HEK293 (cell line): ENCODE data around the gene RABAC1.

Experiments used
- CTCF ChIA-PET: fragments of 350-600 bp; formaldehyde crosslinking; extraction: SDS; loops from one replicate; lab custom pipeline; 2021; ENCODE audit warnings: antibody characterized with exemption; lab: Yijun Ruan, JAX
- POLR2A ChIA-PET: fragments of 300-600 bp; formaldehyde crosslinking; extraction: SDS; loops from one replicate; lab custom pipeline; 2020; ENCODE audit warnings: antibody characterized with exemption, inconsistent platforms; lab: Yijun Ruan, JAX
- H3K27ac ChIP-seq: fragments of 200-500 bp; sonication (Bioruptor generic); 2 replicates; pipeline ENCODE4 v1.5.1; 2014; ENCODE audit warnings: low read depth, low read length, control low read depth, inconsistent platforms; ENCODE audit errors: extremely low read depth
- H3K36me3 ChIP-seq, 2 experiments: fragments of 200-500 bp in 1 of 2; sonication (Bioruptor generic) in 1 of 2; 1 replicate in 1 of 2; 2 replicates in 1 of 2; pipeline ENCODE4 v1.5.1; 2014 to 2017; ENCODE audit warnings: inconsistent platforms in 2 of 2, low read length in 2 of 2; ENCODE audit not compliant: control insufficient read depth in 2 of 2, insufficient read depth in 1 of 2
- H3K4me1 ChIP-seq: fragments of 200-500 bp; sonication (Bioruptor generic); 2 replicates; pipeline ENCODE4 v1.5.1; 2014; ENCODE audit warnings: mild to moderate bottlenecking, low read length, inconsistent platforms; ENCODE audit not compliant: control insufficient read depth, insufficient read depth
- H3K4me3 ChIP-seq: 2 replicates; pipeline ENCODE4 v1.5.1; 2011; ENCODE audit warnings: low read depth, mild to moderate bottlenecking, control low read depth, low read length, moderate library complexity
- H3K9me3 ChIP-seq: fragments of 200-500 bp; sonication (Bioruptor generic); 2 replicates; pipeline ENCODE4 v1.5.1; 2014; ENCODE audit warnings: low read depth, low read length, inconsistent platforms; ENCODE audit not compliant: control insufficient read depth, insufficient read depth
- BCL11B ChIP-seq: fragments of 450-650 bp; formaldehyde crosslinking; IDR thresholded peaks from 2 replicates; pipeline ENCODE4 v1.5.1; 2016; ENCODE audit warnings: low read depth, missing biosample characterization, missing genetic modification characterization
- EGR2 ChIP-seq: fragments of 450-650 bp; formaldehyde crosslinking; IDR thresholded peaks from 2 replicates; pipeline ENCODE4 v1.5.1; 2016; ENCODE audit warnings: low read depth, missing biosample characterization, missing genetic modification characterization
- GLIS1 ChIP-seq: fragments of 450-650 bp; formaldehyde crosslinking; IDR thresholded peaks from 2 replicates; pipeline ENCODE4 v1.5.1; 2016; ENCODE audit warnings: missing biosample characterization, missing genetic modification characterization
- GLIS2 ChIP-seq: fragments of 450-650 bp; formaldehyde crosslinking; IDR thresholded peaks from 2 replicates; pipeline ENCODE4 v1.5.1; 2016; ENCODE audit warnings: missing biosample characterization, missing genetic modification characterization
- HOXD13 ChIP-seq: sonication (generic); formaldehyde crosslinking; IDR thresholded peaks from 2 replicates; pipeline ENCODE4 v1.8.0; 2022; ENCODE audit warnings: missing genetic modification reagents, borderline replicate concordance
- YY1 ChIP-seq: fragments of 450-650 bp; formaldehyde crosslinking; IDR thresholded peaks from 2 replicates; pipeline ENCODE4 v1.5.1; 2018; ENCODE audit warnings: missing biosample characterization, missing genetic modification characterization
- ZBTB17 ChIP-seq: fragments of 450-650 bp; formaldehyde crosslinking; IDR thresholded peaks from 2 replicates; pipeline ENCODE4 v1.5.1; 2016; ENCODE audit warnings: missing biosample characterization, missing genetic modification characterization
- ZBTB20 ChIP-seq: fragments of 450-650 bp; formaldehyde crosslinking; IDR thresholded peaks from 2 replicates; pipeline ENCODE4 v1.5.1; 2016; ENCODE audit warnings: missing biosample characterization, missing genetic modification characterization
- ZNF114 ChIP-seq: fragments of 450-650 bp; formaldehyde crosslinking; IDR thresholded peaks from 2 replicates; pipeline ENCODE4 v1.5.0; 2017; ENCODE audit warnings: missing biosample characterization, missing genetic modification characterization
- ZNF366 ChIP-seq: fragments of 450-650 bp; formaldehyde crosslinking; conservative IDR thresholded peaks from 2 replicates; pipeline ENCODE4 v1.5.1; 2016; ENCODE audit warnings: missing biosample characterization, missing genetic modification characterization
- ZNF426 ChIP-seq: fragments of 450-650 bp; formaldehyde crosslinking; IDR thresholded peaks from 2 replicates; pipeline ENCODE4 v1.5.1; 2017; ENCODE audit warnings: missing biosample characterization, missing genetic modification characterization, mild to moderate bottlenecking, inconsistent platforms, moderate library complexity
- ZNF629 ChIP-seq: fragments of 450-650 bp; formaldehyde crosslinking; IDR thresholded peaks from 2 replicates; pipeline ENCODE4 v1.5.1; 2017; ENCODE audit warnings: missing biosample characterization, missing genetic modification characterization
- ZNF701 ChIP-seq: fragments of 450-650 bp; formaldehyde crosslinking; IDR thresholded peaks from 2 replicates; pipeline ENCODE4 v1.5.1; 2016; ENCODE audit warnings: missing biosample characterization, missing genetic modification characterization
- ZNF768 ChIP-seq: fragments of 450-650 bp; formaldehyde crosslinking; IDR thresholded peaks from 2 replicates; pipeline ENCODE4 v1.5.1; 2018; ENCODE audit warnings: missing biosample characterization, mild to moderate bottlenecking, missing genetic modification characterization
- ZNF785 ChIP-seq: fragments of 450-650 bp; formaldehyde crosslinking; IDR thresholded peaks from 2 replicates; pipeline ENCODE4 v1.5.1; 2016; ENCODE audit warnings: missing biosample characterization, missing genetic modification characterization
- ZNF830 ChIP-seq: fragments of 450-650 bp; IDR thresholded peaks from 2 replicates; pipeline ENCODE4 v1.5.0; 2018; ENCODE audit warnings: missing biosample characterization, missing genetic modification characterization, low read depth, mild to moderate bottlenecking, moderate library complexity
- TF ChIP-seq, protein P1 (sequence below): fragments of 450-650 bp; formaldehyde crosslinking; IDR thresholded peaks from 2 replicates; pipeline ENCODE4 v1.5.1; 2016; ENCODE audit warnings: missing biosample characterization, missing genetic modification characterization
- TF ChIP-seq, protein P2 (sequence below): fragments of 450-650 bp; formaldehyde crosslinking; IDR thresholded peaks from 2 replicates; pipeline ENCODE4 v1.5.1; 2016; ENCODE audit warnings: missing biosample characterization, missing genetic modification characterization
- TF ChIP-seq, protein P3 (sequence below): fragments of 450-650 bp; formaldehyde crosslinking; IDR thresholded peaks from 2 replicates; pipeline ENCODE4 v1.5.1; 2017; ENCODE audit warnings: missing biosample characterization, missing genetic modification characterization

The RABAC1 gene

DNA sequence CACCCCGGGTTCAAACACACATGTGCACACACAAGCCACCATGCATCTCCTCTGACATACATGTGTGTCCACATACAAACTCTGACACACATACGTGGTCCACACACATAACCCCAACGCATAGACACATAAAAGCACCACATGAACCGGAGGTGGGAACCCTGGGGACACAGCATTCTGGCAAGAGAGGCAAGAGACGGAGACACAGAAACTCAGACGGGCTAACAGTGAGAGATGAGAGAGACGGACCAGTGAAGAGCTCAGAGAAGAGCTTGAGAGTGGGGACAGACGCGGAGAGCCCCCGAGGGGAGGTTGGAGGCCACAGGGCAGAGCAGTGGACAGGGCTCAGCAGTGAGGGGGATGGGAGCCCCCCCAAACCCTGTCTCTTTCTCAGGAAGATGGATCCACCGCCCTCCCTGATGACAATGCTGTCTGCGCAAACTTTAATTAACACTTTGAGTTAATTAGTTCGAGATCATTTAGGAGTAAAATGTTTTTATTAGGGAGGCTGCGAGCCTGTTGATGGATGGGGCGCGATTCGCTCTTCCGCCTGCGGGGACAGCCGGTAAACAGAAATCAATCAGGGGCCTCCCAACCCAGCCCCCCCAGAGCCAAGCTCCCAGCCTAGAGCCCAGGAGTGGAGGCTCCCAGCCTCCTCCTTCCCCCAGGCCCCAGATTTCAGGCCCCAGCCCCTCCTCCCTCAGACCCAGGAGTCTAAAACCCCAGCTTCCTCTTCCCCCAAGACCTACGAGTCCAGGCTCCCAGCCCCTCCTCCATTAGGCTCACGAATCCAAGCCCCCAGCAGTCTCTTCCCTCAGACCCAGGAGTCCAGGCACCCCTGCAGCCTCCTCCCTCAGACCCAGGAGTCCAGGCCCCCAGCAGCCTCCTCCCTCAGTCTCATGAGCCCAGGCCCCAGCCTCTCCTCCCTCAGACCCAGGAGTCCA is 21.3 kb downstream of the RABAC1 start (continued):
- TF ChIP-seq ZNF426, result no peak
- no peak for TF ChIP-seq HOXD13 (CRISPR knock-in tag)
- no peak for TF ChIP-seq YY1 (tag by site-specific recombination)
- peak; percentile 84 for TF ChIP-seq ZBTB17
- TF ChIP-seq, protein P1, sequence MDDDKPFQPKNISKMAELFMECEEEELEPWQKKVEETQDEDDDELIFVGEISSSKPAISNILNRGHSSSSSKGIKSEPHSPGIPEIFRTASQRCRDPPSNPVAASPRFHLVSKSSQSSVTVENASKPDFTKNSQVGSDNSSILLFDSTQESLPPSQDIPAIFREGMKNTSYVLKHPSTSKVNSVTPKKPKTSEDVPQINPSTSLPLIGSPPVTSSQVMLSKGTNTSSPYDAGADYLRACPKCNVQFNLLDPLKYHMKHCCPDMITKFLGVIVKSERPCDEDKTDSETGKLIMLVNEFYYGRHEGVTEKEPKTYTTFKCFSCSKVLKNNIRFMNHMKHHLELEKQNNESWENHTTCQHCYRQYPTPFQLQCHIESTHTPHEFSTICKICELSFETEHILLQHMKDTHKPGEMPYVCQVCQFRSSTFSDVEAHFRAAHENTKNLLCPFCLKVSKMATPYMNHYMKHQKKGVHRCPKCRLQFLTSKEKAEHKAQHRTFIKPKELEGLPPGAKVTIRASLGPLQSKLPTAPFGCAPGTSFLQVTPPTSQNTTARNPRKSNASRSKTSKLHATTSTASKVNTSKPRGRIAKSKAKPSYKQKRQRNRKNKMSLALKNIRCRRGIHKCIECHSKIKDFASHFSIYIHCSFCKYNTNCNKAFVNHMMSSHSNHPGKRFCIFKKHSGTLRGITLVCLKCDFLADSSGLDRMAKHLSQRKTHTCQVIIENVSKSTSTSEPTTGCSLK (tag by site-specific recombination), result no peak
- TF ChIP-seq, protein P2, sequence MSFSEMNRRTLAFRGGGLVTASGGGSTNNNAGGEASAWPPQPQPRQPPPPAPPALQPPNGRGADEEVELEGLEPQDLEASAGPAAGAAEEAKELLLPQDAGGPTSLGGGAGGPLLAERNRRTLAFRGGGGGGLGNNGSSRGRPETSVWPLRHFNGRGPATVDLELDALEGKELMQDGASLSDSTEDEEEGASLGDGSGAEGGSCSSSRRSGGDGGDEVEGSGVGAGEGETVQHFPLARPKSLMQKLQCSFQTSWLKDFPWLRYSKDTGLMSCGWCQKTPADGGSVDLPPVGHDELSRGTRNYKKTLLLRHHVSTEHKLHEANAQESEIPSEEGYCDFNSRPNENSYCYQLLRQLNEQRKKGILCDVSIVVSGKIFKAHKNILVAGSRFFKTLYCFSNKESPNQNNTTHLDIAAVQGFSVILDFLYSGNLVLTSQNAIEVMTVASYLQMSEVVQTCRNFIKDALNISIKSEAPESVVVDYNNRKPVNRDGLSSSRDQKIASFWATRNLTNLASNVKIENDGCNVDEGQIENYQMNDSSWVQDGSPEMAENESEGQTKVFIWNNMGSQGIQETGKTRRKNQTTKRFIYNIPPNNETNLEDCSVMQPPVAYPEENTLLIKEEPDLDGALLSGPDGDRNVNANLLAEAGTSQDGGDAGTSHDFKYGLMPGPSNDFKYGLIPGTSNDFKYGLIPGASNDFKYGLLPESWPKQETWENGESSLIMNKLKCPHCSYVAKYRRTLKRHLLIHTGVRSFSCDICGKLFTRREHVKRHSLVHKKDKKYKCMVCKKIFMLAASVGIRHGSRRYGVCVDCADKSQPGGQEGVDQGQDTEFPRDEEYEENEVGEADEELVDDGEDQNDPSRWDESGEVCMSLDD, result no peak
- 0 out of 2 replicates have a peak, but pooled peaks have one; percentile 16 for TF ChIP-seq ZNF366 (tag by site-specific recombination)
- no peak for TF ChIP-seq ZNF768
- no peak for TF ChIP-seq ZNF830 (tag by site-specific recombination)
- peak; percentile 21; the same call in 1 of the 2 replicates for TF ChIP-seq GLIS2 (tag by site-specific recombination)
- no peak for TF ChIP-seq ZNF114 (tag by site-specific recombination)
- peak; percentile 73 for TF ChIP-seq GLIS1
- TF ChIP-seq ZBTB20 (tag by site-specific recombination), result peak; percentile 71
- no peak for TF ChIP-seq ZNF701 (tag by site-specific recombination)
- no peak for TF ChIP-seq ZNF785 (tag by site-specific recombination)
- peak; percentile 47; the same call in 1 of the 2 replicates for TF ChIP-seq EGR2 (tag by site-specific recombination)
- peak; percentile 35; the same call in 1 of the 2 replicates for TF ChIP-seq BCL11B
- TF ChIP-seq, all 188 proteins: peak for 11

DNA sequence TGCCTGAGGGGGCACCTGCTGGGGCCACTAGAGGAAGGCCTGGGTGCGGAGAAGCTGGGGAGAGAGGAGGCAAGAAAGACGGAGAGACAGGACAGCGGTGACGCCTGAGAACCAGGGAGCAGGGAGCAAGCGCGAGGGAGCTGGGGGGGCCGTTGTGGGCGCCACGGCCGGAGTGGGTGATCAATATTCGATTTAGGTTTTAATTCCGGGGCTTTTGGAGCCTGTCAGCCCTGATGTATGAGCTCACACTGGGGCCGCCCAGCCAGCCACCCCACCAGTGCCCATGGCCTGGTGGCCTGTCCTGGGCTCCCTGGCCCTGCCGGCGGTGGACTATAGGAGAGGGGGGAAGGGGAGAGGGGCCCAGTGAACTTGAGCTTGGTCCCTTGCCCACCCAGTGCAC is 22.2 kb downstream of the RABAC1 start:
- peaks cover 3% of the 10 kb centered on the region; the same call in 1 of the 2 replicates for H3K4me1 ChIP-seq
- ChIA-PET CTCF (interaction anchor here (0.5 to 1.9 kb wide), 11 partner anchors 11 to 484 kb away, joined by 3 to 18 read pairs (median 3); partner anchors contain the start of gene RABAC1), POLR2A (interaction anchor here (1.2 to 1.9 kb wide), 3 partner anchors 53 to 77 kb away, joined by 4 to 8 read pairs (median 7); partner anchors contain the start of gene RPS19)
- no peaks in the 10 kb centered on the region for H3K36me3 ChIP-seq
- TF ChIP-seq, protein P3, sequence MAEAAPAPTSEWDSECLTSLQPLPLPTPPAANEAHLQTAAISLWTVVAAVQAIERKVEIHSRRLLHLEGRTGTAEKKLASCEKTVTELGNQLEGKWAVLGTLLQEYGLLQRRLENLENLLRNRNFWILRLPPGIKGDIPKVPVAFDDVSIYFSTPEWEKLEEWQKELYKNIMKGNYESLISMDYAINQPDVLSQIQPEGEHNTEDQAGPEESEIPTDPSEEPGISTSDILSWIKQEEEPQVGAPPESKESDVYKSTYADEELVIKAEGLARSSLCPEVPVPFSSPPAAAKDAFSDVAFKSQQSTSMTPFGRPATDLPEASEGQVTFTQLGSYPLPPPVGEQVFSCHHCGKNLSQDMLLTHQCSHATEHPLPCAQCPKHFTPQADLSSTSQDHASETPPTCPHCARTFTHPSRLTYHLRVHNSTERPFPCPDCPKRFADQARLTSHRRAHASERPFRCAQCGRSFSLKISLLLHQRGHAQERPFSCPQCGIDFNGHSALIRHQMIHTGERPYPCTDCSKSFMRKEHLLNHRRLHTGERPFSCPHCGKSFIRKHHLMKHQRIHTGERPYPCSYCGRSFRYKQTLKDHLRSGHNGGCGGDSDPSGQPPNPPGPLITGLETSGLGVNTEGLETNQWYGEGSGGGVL (tag by site-specific recombination), result no peak
- TF ChIP-seq ZNF629 (tag by site-specific recombination), result 0 out of 2 replicates have a peak, but pooled peaks have one; percentile 2
- no peaks in the 10 kb centered on the region for H3K9me3 ChIP-seq
- H3K4me3 ChIP-seq, result no peak overlapping the region
- H3K27ac ChIP-seq, result no peak overlapping the region
